Inflammatory macrophage treated with lipopolysaccharide for 4 hours (primary cell): ENCODE results near the gene GPR89A.
"Not testable (repeated sequence)": the region's sequence is repeated elsewhere in the genome, so short reads cannot be mapped to it uniquely, and the experiment has no call there.

Experiments
- DNase-seq: peaks from one replicate; pipeline ENCODE4 v3.0.0-alpha.2; 2020

Gene GPR89A

GRCh38 chr1:145688328-145688727, 80.5 kb downstream of the GPR89A start:
- no peak for DNase-seq

- no peak for DNase-seq
These were observed 81.1 kb downstream of the GPR89A start for GRCh38 chr1:145688924-145689323.

GRCh38 chr1:145689922-145690321, 82.1 kb downstream of the GPR89A start:
- no peak for DNase-seq

GRCh38 chr1:145690587-145691558, 83.1 kb downstream of the GPR89A start:
- peak; percentile 28 for DNase-seq

- no peak for DNase-seq
These were observed 85.1 kb downstream of the GPR89A start for GRCh38 chr1:145692785-145693443.

- DNase-seq, result peak; percentile 47
These were observed 88.2 kb downstream of the GPR89A start for GRCh38 chr1:145695821-145696629.

GRCh38 chr1:145696630-145696960, 88.8 kb downstream of the GPR89A start:
- no peak for DNase-seq

GRCh38 chr1:145701306-145701862, 93.6 kb downstream of the GPR89A start:
- DNase-seq, result no peak

GRCh38 chr1:145702052-145702451, 94.3 kb downstream of the GPR89A start:
- DNase-seq, result no peak

- no peak for DNase-seq
These were observed 95.0 kb downstream of the GPR89A start for GRCh38 chr1:145702826-145703225.

GRCh38 chr1:145705622-145706021, 97.8 kb downstream of the GPR89A start:
- DNase-seq, result no peak

- DNase-seq, result no peak
These were observed 98.4 kb downstream of the GPR89A start for GRCh38 chr1:145706086-145706664.

GRCh38 chr1:145707183-145707867, 99.5 kb downstream of the GPR89A start, which contains the start of gene PDZK1:
Gene PDZK1 (minus strand): TSS chr1:145707368. CDS start chr1:145688021, 19,347 bp downstream.
- no peak for DNase-seq

GRCh38 chr1:145708063-145708462, 100.3 kb downstream of the GPR89A start:
- DNase-seq, result no peak

- DNase-seq, result no peak
These were observed 102.7 kb downstream of the GPR89A start for GRCh38 chr1:145710291-145711027.

GRCh38 chr1:145711213-145711651, 103.4 kb downstream of the GPR89A start:
- no peak for DNase-seq

- DNase-seq, result no peak
These were observed 106.8 kb downstream of the GPR89A start for GRCh38 chr1:145714524-145715111.

- DNase-seq, result no peak
These were observed 109.0 kb downstream of the GPR89A start for GRCh38 chr1:145716641-145717345.

GRCh38 chr1:145717833-145718232, 110.0 kb downstream of the GPR89A start:
- DNase-seq, result no peak

GRCh38 chr1:145718465-145718864, 110.7 kb downstream of the GPR89A start:
- DNase-seq, result not testable (repeated sequence)
